ENCODE results near the gene TXN2. TPM values are rescaled to one million over a fixed set of nuclear protein-coding genes. Genes with fewer than 3 reads are reported as not detected.

TXN2 gene
- total RNA-seq, 1 donor from 2014 or later = 67.3 TPM

DNA sequence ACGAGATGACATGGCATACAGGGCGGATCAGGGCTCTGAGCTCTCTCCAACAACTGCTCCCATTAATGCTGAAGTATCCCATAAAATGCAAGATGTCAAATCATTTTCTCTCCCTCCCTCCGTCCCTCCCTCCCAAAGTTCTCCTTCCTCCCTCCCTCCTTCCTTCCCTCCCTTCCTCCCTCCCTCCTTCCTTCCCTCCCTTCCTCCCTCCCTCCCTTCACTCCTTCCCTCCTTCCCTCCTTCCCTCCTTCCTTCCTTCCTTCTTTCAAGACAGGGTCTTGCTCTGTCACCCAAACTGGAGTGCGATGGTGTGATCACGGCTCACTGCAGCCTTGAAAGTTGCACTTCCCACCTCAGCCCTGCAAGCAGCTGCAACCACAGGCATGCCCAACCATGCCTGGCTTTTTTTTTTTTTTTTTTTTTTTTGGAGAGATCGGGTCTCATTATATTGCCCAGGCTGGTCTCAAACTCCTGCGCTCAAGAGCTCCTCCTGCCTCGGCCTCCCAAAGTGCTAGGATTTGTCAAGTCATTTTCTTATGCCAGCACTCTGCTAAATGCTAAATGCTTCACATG, 38.2 kb downstream of the TXN2 start:
- H3K4me3 Mint-ChIP-seq (ENCODE audit: unreplicated experiment) = no peak overlapping the region
- H3K4me1 Mint-ChIP-seq (ENCODE audit: unreplicated experiment) = peaks cover 15% of the 10 kb centered on the region
- no peak for DNase-seq (ENCODE audit: low spot score)
- TF ChIP-seq, protein P1, sequence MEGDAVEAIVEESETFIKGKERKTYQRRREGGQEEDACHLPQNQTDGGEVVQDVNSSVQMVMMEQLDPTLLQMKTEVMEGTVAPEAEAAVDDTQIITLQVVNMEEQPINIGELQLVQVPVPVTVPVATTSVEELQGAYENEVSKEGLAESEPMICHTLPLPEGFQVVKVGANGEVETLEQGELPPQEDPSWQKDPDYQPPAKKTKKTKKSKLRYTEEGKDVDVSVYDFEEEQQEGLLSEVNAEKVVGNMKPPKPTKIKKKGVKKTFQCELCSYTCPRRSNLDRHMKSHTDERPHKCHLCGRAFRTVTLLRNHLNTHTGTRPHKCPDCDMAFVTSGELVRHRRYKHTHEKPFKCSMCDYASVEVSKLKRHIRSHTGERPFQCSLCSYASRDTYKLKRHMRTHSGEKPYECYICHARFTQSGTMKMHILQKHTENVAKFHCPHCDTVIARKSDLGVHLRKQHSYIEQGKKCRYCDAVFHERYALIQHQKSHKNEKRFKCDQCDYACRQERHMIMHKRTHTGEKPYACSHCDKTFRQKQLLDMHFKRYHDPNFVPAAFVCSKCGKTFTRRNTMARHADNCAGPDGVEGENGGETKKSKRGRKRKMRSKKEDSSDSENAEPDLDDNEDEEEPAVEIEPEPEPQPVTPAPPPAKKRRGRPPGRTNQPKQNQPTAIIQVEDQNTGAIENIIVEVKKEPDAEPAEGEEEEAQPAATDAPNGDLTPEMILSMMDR (IDR thresholded peaks at IDR 0.05; ENCODE audit: unreplicated experiment) = no peak
- no peaks in the 10 kb centered on the region for H3K36me3 Mint-ChIP-seq (ENCODE audit: low read depth, unreplicated experiment)
- peaks cover 7% of the 10 kb centered on the region for H3K27me3 Mint-ChIP-seq (ENCODE audit: unreplicated experiment)
- H3K9me3 Mint-ChIP-seq (ENCODE audit: unreplicated experiment) = no peaks in the 10 kb centered on the region
- H3K27ac Mint-ChIP-seq (ENCODE audit: unreplicated experiment) = no peak overlapping the region

DNA sequence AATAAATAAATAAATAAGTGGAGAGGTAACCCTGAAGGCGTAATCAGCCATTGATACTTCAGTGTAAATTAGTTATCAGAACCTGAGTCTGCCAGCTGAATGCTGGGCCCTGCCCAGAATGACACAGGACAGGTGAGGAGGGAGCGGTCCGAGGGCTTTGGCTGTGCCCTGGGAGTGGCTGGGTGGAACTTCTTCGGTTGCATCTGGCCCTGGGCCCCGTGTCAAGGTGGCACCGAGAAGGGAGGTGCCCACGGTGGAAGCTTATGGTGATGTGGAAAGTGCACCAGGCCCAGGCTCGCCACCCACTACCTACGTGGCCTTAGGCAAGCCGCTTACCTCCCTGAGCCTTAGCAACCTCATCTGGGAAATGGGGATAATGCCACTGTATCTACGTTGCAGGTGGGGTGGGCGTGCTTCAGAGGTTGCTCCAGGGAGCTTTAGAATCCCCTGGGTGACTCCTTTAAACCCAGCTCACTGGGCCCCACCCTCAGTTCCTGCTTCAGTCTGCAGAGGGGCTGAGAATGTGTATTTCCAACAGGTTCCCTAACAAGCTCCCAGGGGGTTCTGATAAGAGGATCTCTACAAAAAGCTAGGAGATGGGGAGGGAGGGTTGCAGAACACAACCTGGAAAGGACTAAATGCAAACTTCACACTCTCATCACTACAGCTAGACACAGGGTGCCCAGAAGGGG, 38.8 kb downstream of the TXN2 start:
- no peak overlapping the region for H3K27ac Mint-ChIP-seq (ENCODE audit: unreplicated experiment)
- no peak overlapping the region for H3K4me3 Mint-ChIP-seq (ENCODE audit: unreplicated experiment)
- H3K4me1 Mint-ChIP-seq (ENCODE audit: unreplicated experiment) = peaks cover 15% of the 10 kb centered on the region
- no peak for DNase-seq (ENCODE audit: low spot score)
- no peaks in the 10 kb centered on the region for H3K9me3 Mint-ChIP-seq (ENCODE audit: unreplicated experiment)
- TF ChIP-seq, protein P1 (IDR thresholded peaks at IDR 0.05; ENCODE audit: unreplicated experiment) = no peak
- no peaks in the 10 kb centered on the region for H3K36me3 Mint-ChIP-seq (ENCODE audit: low read depth, unreplicated experiment)
- peaks cover 7% of the 10 kb centered on the region for H3K27me3 Mint-ChIP-seq (ENCODE audit: unreplicated experiment)

DNA sequence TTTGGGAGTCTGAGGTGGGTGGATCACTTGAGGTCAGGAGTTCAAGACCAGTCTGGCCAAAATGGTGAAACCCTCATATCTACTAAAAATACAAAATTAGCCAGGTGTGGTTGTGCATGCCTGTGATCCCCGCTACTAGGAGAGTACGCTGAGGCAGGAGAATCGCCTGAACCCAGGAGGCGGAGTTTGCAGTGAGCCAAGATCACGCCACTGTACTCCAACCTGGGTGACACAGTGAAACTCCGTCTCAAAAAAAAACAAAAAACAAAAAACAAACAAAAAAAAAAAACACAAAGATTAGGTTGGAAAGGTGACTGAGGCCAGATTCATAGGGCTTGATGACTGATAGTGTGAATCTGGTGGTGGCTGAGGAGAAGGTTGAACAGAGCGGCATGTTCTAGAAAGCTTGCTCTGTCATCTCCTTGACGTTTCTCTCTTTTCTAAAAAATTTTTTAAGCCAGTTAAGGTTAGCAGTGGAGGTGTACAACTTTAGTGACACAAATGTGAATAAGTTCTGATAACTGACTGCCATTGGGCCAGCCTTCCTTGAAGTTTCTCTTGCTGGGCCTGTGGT, 40.9 kb downstream of the TXN2 start:
- Mint-ChIP-seq H3K36me3 (ENCODE audit: low read depth, unreplicated experiment) (no peaks in the 10 kb centered on the region), H3K4me1 (ENCODE audit: unreplicated experiment) (peaks cover 19% of the 10 kb centered on the region), H3K9me3 (ENCODE audit: unreplicated experiment) (no peaks in the 10 kb centered on the region), H3K27me3 (ENCODE audit: unreplicated experiment) (peaks cover 7% of the 10 kb centered on the region), H3K27ac (ENCODE audit: unreplicated experiment) (no peak overlapping the region), H3K4me3 (ENCODE audit: unreplicated experiment) (no peak overlapping the region)
- DNase-seq (ENCODE audit: low spot score) = no peak
- TF ChIP-seq, protein P1 (IDR thresholded peaks at IDR 0.05; ENCODE audit: unreplicated experiment) = no peak

DNA sequence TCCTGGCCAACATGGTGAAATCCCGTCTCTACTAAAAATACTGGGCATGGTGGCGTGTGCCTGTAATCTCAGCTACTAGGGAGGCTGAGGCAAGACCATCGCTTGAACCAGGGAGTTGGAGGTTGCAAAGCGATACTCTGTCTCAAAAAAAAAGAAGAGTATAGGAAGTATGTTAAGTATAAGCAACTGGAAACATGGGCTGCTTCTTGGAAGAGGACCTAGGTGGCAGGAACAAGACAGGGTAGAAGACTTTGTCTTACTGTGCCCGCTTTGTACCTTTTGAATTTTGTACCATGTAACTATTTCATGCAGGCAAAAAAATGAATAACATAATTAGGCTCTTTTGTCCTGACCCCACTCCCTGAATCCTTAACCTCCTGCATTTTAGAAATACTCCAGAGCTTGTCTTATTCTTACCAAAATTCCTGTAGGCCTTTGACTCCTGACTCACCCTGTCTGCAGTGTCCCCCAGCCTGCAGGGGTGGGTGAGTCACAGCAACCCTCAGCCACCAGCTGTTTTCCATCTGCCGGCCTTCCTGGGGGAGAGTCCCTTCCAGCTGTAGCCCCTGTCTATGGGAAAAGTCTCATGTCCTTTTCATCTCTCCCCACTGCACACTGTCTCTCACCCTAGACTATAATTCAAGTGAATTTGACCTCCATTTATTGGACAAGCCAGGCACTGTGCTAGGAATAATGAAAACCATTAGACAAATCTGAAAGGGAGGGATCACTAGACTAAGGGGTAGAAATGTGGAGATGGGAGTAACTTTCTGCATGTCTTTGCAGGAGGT, 41.8 kb downstream of the TXN2 start:
- TF ChIP-seq, protein P1 (IDR thresholded peaks at IDR 0.05; ENCODE audit: unreplicated experiment) = no peak
- Mint-ChIP-seq H3K36me3 (ENCODE audit: low read depth, unreplicated experiment) (no peaks in the 10 kb centered on the region), H3K4me3 (ENCODE audit: unreplicated experiment) (no peak overlapping the region), H3K27ac (ENCODE audit: unreplicated experiment) (no peak overlapping the region), H3K4me1 (ENCODE audit: unreplicated experiment) (peaks cover 15% of the 10 kb centered on the region), H3K9me3 (ENCODE audit: unreplicated experiment) (no peaks in the 10 kb centered on the region), H3K27me3 (ENCODE audit: unreplicated experiment) (peaks cover 6% of the 10 kb centered on the region)
- no peak for DNase-seq (ENCODE audit: low spot score)
